ENCODE results near the gene SPATS2L.

SPATS2L gene

GRCh38 chr2:200322607-200323006 lies 16.1 kb downstream of the SPATS2L start:
- no peak for TF ChIP-seq CTCF (IDR thresholded peaks at IDR 0.05)

GRCh38 chr2:200324362-200324761 lies 17.9 kb downstream of the SPATS2L start:
- no peak for TF ChIP-seq CTCF (IDR thresholded peaks at IDR 0.05)

DNA sequence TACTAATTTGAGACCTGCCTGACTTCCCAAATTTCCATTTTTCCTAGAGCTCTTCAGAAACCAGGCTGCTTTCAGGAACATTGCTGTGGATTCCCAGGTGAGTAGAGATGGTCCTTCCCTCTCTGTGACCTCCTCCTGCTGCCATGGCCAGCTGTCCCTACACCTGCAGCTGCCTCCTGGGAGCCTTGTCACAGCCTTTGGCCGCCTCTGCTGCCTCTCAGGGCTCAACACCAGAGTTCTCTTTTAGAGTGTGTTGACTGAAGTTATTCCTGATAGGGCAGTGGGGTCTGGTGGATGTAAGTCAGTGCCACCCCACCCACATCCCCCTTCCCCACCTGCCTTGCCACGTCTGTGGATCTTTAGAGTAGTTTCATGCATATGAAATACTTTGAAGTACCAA lies 22.9 kb downstream of the SPATS2L start:
- no peak for TF ChIP-seq CTCF (IDR thresholded peaks at IDR 0.05)

DNA sequence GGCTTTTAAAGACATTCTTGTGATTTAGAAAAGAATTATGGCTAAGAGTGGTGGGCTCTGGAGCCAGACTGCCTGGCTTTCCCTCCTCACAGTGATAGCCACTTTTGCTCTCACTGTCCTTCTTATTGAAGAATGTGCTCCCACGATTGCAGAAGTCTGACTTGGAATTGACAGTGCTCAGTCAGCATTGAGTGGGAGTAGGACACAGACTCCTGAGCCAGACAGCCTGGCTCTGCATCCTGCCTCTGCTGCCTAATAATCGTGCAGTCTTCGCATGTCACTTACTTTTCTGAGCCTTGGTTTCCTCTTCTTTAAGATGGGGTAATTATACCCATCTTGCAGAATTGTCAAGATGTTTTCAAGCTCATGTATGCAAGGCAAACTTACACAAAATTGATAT lies 23.3 kb downstream of the SPATS2L start:
- no peak for TF ChIP-seq CTCF (IDR thresholded peaks at IDR 0.05)

DNA sequence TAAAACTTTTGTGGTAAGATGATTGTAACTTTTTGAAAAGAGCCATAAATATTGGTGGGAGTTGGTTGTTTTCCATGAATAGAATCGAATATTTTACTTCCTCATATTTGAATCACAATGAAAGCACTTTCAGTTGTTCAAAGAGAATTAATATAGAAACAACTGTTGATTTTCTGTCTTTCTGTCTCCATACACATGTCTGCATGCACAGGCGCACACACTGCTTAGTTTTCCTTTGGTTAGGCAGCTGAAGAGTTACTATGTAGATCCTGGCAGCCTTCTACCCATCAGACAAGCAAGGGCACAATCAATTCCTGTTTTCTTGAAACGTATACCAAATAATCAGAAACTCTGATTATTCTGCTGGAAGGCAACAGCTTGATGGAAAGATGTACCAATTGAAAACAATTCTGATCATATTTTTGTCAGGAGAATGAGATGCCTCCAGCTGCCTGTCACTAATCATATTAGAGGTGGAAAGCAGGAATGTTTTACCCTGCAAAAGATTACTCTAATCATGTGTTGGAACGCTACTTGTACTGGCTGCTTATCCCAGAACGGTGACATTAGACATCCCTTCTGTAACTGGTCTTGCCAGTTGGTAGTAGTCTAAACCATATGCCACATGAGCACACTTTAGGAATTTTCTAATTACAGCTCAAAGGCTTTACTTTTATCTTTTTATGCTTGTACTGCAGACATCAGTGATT lies 24.0 kb downstream of the SPATS2L start:
- no peak for TF ChIP-seq CTCF (IDR thresholded peaks at IDR 0.05)

GRCh38 chr2:200331061-200331400 lies 24.5 kb downstream of the SPATS2L start:
- no peak for TF ChIP-seq CTCF (IDR thresholded peaks at IDR 0.05)

- no peak for TF ChIP-seq CTCF (IDR thresholded peaks at IDR 0.05)
Measured at GRCh38 chr2:200335657-200336056, 29.2 kb downstream of the SPATS2L start.

All from LNCAP (cell line).